Measurements from ENCODE around the gene IFI35.

The IFI35 gene

DNA sequence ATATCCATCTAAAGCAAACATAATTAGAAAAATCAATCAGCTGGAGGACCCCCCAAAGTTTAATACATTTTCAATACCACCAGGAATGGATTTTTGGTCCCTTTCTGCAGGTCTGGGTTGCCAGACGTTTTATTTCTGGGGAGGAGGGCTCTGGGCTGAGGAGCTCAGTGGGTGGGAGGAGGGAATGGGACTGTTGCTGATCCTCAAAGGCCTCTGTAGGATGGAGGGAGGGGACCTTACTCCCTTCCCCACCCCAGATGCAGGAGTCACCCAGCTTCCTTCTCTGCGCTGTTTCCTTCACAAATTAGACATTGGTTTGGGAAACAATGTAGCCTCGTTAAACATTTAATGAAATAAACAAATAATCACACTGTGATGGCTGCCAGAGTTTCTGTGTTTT is 25.1 kb downstream of the IFI35 start:
- no peaks in the 10 kb centered on the region for H3K4me1 ChIP-seq

DNA sequence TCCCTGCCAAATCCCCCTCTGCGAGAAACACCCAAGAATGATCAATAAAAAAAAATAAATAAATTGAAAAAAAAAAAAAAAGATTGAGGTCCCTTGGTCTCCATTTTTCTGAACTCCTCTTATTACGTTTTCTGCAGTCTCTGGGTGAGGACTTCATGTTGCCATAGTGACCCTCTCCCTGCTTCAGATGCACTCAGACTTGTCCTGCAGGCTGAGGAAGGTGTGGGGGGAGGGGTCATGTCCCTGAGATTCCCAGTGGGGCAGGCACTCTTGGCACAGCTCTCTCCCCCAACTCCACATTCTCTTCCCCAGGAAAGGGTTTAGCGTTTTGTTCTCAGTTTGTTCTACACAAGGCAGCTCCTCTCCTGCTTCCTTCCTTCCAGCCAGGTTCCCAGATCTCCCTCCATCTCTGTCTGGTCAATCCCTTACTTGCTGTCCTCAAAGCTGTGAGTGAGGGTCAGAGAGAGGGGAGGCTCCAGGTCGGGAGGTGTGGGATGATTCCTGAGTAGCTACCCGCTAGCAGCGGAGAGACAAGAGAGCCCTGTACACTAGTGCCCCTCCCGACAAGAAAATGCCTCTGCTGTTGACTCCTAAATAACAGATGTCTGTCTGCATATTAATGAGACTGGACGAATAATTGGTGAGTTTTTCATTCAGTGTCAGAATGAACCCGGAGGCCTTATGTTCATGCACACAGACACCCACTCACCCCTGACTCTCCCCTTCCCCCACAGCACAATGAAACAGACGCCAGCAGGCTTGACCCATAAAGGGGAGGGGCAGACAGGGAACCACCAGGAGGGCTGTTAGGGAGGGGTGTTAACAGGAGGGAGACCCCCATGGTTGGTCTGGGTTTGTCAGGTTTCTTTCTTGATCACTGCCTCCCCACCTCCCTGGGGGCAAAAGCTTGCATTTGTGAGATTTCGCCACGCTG is 27.6 kb downstream of the IFI35 start:
- H3K36me3 ChIP-seq, result no peaks in the 10 kb centered on the region
- intact Hi-C loops (cut with DNase I; ENCODE audit: low total_unique reads), result no loop called here

More for the DNA sequence above, 25.1 kb downstream of the IFI35 start:
- no peak overlapping the region for H3K4me3 ChIP-seq
- intact Hi-C loops (cut with DNase I; ENCODE audit: low total_unique reads), result no loop called here
- no peak overlapping the region for H3K27ac ChIP-seq
- TF ChIP-seq, protein P1, sequence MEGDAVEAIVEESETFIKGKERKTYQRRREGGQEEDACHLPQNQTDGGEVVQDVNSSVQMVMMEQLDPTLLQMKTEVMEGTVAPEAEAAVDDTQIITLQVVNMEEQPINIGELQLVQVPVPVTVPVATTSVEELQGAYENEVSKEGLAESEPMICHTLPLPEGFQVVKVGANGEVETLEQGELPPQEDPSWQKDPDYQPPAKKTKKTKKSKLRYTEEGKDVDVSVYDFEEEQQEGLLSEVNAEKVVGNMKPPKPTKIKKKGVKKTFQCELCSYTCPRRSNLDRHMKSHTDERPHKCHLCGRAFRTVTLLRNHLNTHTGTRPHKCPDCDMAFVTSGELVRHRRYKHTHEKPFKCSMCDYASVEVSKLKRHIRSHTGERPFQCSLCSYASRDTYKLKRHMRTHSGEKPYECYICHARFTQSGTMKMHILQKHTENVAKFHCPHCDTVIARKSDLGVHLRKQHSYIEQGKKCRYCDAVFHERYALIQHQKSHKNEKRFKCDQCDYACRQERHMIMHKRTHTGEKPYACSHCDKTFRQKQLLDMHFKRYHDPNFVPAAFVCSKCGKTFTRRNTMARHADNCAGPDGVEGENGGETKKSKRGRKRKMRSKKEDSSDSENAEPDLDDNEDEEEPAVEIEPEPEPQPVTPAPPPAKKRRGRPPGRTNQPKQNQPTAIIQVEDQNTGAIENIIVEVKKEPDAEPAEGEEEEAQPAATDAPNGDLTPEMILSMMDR (IDR thresholded peaks at IDR 0.05), result no peak
- no peaks in the 10 kb centered on the region for H3K9me3 ChIP-seq
- no peaks in the 10 kb centered on the region for H3K27me3 ChIP-seq
- H3K36me3 ChIP-seq, result no peaks in the 10 kb centered on the region
- DNase-seq, result no peak

GRCh38 chr17:43034894-43035293 is 28.3 kb downstream of the IFI35 start:
- Histone ChIP-seq H3K27ac (no peak overlapping the region), H3K9me3 (no peaks in the 10 kb centered on the region), H3K4me1 (no peaks in the 10 kb centered on the region), H3K27me3 (no peaks in the 10 kb centered on the region), H3K36me3 (no peaks in the 10 kb centered on the region), H3K4me3 (no peak overlapping the region)
- TF ChIP-seq, protein P1 (IDR thresholded peaks at IDR 0.05), result no peak
- intact Hi-C loops (cut with DNase I; ENCODE audit: low total_unique reads), result no loop called here
- DNase-seq, result no peak

More for the DNA sequence above, 27.6 kb downstream of the IFI35 start:
- H3K27ac ChIP-seq, result no peak overlapping the region
- TF ChIP-seq, protein P1 (IDR thresholded peaks at IDR 0.05), result no peak
- DNase-seq, result no peak
- no peaks in the 10 kb centered on the region for H3K27me3 ChIP-seq
- no peaks in the 10 kb centered on the region for H3K4me1 ChIP-seq
- no peak overlapping the region for H3K4me3 ChIP-seq
- no peaks in the 10 kb centered on the region for H3K9me3 ChIP-seq

DNA sequence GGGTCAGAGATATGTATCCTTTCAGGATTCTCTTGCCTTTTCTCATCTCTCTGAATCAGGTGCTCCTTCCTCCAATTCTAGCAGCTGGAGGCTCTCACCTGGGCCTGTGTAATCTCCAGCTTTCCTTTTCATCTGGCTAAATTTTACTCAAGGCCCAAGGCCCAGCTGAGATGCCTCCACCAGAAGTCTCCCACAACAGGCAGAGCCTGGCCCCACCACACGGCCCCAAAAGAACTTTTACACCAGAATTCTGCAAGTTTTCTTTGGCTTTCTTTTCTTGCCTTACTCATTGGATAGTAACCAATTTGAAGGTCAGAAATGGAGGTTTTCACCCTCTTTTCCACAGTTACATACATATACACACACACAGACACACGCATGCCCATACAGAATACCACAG is 33.1 kb downstream of the IFI35 start:
- intact Hi-C loops (cut with DNase I; ENCODE audit: low total_unique reads), result no loop called here
- Histone ChIP-seq H3K27me3 (no peaks in the 10 kb centered on the region), H3K9me3 (no peaks in the 10 kb centered on the region), H3K4me3 (no peak overlapping the region), H3K4me1 (no peaks in the 10 kb centered on the region), H3K27ac (no peak overlapping the region), H3K36me3 (no peaks in the 10 kb centered on the region)
- TF ChIP-seq, protein P1 (IDR thresholded peaks at IDR 0.05), result no peak
- no peak for DNase-seq

DNA sequence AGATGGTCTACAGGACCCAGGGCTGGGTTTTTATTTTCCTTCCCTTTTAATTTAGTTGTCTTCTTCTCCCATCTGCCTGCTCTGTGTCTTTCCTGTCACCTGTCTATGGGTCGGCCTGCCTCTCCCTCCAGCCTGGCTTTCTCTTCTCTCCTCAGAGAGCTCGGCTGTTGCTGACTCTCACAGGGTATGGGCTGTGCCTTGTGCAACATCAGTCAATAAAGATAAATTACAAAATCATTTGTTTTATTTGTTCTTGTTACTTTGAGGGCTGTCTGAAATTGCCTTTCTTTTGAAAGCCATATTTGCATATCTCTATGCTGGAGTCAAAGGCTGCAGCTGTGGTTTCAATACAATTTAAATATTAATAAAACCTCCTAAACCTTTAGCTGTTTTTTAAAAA is 34.1 kb downstream of the IFI35 start:
- Histone ChIP-seq H3K27me3 (no peaks in the 10 kb centered on the region), H3K9me3 (no peaks in the 10 kb centered on the region), H3K27ac (no peak overlapping the region), H3K4me3 (no peak overlapping the region), H3K36me3 (no peaks in the 10 kb centered on the region), H3K4me1 (no peaks in the 10 kb centered on the region)
- DNase-seq, result no peak
- TF ChIP-seq, protein P1 (IDR thresholded peaks at IDR 0.05), result no peak
- intact Hi-C loops (cut with DNase I; ENCODE audit: low total_unique reads), result no loop called here

All from tibial artery (tissue), 4 donors.